GM10266 (cell line): Measurements from ENCODE around the gene MARVELD1.

Source experiments
- DNase-seq: peaks from one replicate; pipeline ENCODE4 v3.0.0; 2012; ENCODE audit errors: extremely low spot score
- TF ChIP-seq, protein P1 (sequence below): IDR thresholded peaks from 2 replicates; pipeline ENCODE4 v1.5.1; 2012; ENCODE audit warnings: mild to moderate bottlenecking, low read depth; ENCODE audit not compliant: control insufficient read depth, insufficient read depth; ENCODE audit errors: missing control alignments

Gene MARVELD1

DNA sequence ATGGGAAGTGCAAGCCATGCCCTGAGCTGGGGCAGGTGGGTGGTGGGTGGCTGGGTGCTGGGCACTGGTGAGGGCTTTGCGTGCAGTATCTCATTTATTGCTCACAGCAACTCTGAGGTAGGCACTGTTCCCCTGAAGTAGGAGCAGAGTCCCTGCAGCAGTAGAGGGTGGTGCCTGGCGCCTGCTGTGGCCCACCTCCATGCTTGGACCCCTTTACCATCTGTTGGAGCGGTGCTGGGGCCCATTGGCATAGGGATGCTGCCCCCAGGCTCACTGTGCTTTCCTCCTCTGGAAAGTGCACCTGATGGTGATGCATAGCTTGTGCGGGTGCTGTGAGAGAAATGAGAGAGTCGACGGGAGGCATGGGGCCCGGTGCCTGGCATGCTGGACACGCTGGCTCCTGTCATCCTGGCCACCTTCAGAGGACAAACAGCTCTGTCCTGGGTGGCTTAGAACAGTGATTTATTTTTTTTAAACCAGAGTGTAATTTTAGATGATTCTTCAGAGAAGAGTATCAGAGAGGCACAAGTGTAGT, 47.9 kb downstream of the MARVELD1 start:
- TF ChIP-seq, protein P1, sequence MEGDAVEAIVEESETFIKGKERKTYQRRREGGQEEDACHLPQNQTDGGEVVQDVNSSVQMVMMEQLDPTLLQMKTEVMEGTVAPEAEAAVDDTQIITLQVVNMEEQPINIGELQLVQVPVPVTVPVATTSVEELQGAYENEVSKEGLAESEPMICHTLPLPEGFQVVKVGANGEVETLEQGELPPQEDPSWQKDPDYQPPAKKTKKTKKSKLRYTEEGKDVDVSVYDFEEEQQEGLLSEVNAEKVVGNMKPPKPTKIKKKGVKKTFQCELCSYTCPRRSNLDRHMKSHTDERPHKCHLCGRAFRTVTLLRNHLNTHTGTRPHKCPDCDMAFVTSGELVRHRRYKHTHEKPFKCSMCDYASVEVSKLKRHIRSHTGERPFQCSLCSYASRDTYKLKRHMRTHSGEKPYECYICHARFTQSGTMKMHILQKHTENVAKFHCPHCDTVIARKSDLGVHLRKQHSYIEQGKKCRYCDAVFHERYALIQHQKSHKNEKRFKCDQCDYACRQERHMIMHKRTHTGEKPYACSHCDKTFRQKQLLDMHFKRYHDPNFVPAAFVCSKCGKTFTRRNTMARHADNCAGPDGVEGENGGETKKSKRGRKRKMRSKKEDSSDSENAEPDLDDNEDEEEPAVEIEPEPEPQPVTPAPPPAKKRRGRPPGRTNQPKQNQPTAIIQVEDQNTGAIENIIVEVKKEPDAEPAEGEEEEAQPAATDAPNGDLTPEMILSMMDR = no peak
- DNase-seq = no peak

DNA sequence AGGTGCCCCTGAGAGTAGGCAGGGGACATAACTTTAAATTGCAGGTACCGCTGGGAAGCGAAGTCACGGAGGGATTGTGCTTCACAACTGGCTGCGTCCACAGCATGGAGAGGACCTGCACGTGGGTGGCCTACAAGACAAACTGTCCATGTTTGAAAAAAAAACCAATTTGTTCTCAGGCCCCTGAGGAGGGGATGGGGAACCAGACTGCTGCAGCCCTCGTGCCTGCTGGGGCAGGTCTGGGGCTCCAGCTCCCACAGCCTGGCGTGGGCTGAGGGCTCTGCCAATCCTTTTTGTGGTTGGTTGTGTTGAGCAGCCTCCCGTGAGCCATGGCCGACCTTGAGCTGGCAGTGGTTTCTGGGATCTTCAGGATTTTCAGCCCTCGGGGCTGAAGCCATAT, 48.5 kb downstream of the MARVELD1 start:
- TF ChIP-seq, protein P1 = no peak
- DNase-seq = no peak

DNA sequence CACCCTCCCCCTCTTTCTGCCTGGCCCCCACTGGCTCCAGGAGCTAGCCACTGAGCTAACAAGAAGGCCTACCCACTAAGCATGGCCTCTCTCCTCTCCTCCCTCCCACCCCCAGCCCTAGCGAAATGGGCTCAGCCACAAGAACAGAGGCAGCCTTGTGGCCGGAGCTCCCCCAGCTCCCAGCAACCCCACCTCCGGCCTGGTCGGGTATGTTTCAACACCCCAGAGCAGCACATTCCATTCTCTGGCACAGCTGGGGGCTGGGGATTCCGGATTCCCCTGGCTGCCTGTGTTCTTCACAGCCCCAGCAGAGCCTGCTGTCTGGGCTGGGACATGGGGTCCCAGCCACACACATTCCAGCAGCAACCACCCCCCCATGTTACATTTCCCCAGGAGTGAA, 49.3 kb downstream of the MARVELD1 start:
- TF ChIP-seq, protein P1 = no peak
- DNase-seq = no peak

GRCh38 chr10:97763411-97763810, 49.9 kb downstream of the MARVELD1 start:
- TF ChIP-seq, protein P1 = no peak
- no peak for DNase-seq

DNA sequence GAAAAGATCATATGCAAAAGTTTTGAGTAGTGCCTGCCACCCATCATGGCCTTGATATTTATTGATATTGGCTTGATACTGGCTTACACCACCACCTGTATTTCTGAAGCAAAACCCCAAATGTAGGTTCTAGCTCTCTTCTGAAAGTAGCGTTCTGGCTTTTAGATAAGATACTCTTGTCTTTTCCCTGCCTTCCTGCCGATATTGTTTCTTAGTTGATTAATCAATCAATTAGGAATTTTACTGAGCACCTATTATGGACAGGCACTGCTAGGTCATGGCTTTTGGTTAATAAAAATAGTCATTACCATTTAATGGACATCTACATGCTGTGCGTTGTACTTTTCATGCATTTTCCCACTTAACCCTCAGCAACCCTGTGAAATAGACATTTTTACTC, 50.4 kb downstream of the MARVELD1 start:
- no peak for DNase-seq
- TF ChIP-seq, protein P1 = no peak

GRCh38 chr10:97764519-97764931, 51.0 kb downstream of the MARVELD1 start:
- TF ChIP-seq, protein P1 = no peak
- DNase-seq = no peak

DNA sequence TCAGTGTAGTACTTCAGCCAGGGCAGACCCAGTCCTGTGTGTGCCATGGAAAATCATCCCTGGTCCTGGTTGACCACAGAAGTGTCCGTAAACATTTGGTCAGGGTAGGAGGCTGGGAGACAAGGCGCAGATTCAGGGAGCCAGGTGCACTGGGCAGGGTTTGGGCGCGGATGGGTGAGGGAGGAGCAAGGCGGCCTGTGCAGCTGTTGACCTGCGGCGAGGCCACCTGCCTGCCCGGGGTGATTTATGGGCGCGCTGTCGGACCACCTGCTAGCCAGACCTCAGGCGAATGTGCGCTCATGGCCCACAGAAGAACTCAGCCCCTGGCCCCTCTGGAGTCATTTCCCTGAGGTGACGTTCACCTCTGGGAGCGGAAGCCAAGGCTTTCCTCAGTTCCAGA, 51.7 kb downstream of the MARVELD1 start:
- DNase-seq = no peak
- TF ChIP-seq, protein P1 = no peak
